BJ (cell line): ENCODE data around the gene PJA2. TPM values are rescaled to one million over a fixed set of nuclear protein-coding genes. Genes with fewer than 3 reads are reported as not detected.

ENCODE experiments used
- CTCF ChIA-PET: fragments of 350-600 bp; formaldehyde crosslinking; extraction: SDS; loops from one replicate; lab custom pipeline; 2021; ENCODE audit warnings: antibody characterized with exemption, inconsistent platforms; lab: Yijun Ruan, JAX
- POLR2A ChIA-PET: fragments of 300-600 bp; sonication (Branson Sonifier 250); formaldehyde crosslinking; extraction: SDS; loops from one replicate; lab custom pipeline; 2021; ENCODE audit warnings: antibody characterized with exemption; lab: Charles Lee
- DNase-seq: peaks from one replicate; pipeline ENCODE4 v3.0.0-alpha.2; 2011; ENCODE audit warnings: low read depth
- H3K27me3 ChIP-seq: 2 replicates; pipeline ENCODE4 v1.6.0; 2011; ENCODE audit warnings: low read length; ENCODE audit not compliant: control insufficient read depth, insufficient read depth
- H3K36me3 ChIP-seq: 2 replicates; pipeline ENCODE4 v1.5.1; 2011; ENCODE audit warnings: low read length; ENCODE audit not compliant: control insufficient read depth, insufficient read depth
- H3K4me3 ChIP-seq: 2 replicates; pipeline ENCODE4 v1.5.1; 2011; ENCODE audit warnings: low read depth, mild to moderate bottlenecking, control low read depth, low read length
- CTCF ChIP-seq: IDR thresholded peaks from 2 replicates; pipeline ENCODE4 v1.5.1; 2011; ENCODE audit warnings: low read depth, mild to moderate bottlenecking, control low read depth, inconsistent platforms, low read length, moderate library complexity; ENCODE audit not compliant: insufficient read depth
- polyA plus RNA-seq: library from polyadenylated mRNA; depleted of rRNA; stranded (reverse); fragments of >200 nt; gene quantifications from 2 replicates; pipeline ENCODE4 v1.2.3, GENCODE V29; 2011

PJA2 gene
- polyA plus RNA-seq, 1 experiment = 33.6 TPM

- POLR2A ChIA-PET = no interaction called here
Measured at GRCh38 chr5:109322694-109323093, 87.1 kb downstream of the PJA2 start.

DNA sequence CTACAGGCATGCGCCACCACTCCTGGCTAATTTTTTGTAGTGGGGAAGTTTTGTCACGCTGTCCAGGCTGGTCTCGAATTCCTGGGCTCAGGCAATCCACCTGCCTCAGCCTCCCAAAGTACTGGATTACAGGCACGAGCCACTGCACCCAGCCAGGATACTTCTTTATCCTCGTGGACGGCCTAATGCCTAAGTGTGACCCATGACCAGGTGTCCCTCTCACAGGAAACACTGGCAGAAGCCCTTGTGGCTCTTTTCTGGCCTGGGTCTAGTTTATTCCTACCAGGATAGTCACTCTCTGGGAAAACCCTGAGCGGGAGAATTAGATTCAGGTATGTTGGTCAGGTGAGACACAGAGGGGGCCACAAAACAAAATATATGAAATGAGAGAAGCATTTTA is 90.4 kb downstream of the PJA2 start:
- no peaks in the 10 kb centered on the region for H3K27me3 ChIP-seq
- CTCF ChIA-PET = interaction anchor here (0.7 kb wide), 1 partner anchor 10 kb away, joined by 3 read pairs; no protein-coding TSS in a partner anchor
- no peak for TF ChIP-seq CTCF
- POLR2A ChIA-PET = no interaction called here
- H3K36me3 ChIP-seq = no peaks in the 10 kb centered on the region
- H3K4me3 ChIP-seq = no peak overlapping the region
- DNase-seq = no peak

More at GRCh38 chr5:109322694-109323093, 87.1 kb downstream of the PJA2 start:
- no peak for DNase-seq
- no peaks in the 10 kb centered on the region for H3K27me3 ChIP-seq
- no peak overlapping the region for H3K4me3 ChIP-seq
- no peak for TF ChIP-seq CTCF
- H3K36me3 ChIP-seq = no peaks in the 10 kb centered on the region
- CTCF ChIA-PET = interaction anchor here (1.3 kb wide), 1 partner anchor 13 kb away, joined by 3 read pairs; no protein-coding TSS in a partner anchor

DNA sequence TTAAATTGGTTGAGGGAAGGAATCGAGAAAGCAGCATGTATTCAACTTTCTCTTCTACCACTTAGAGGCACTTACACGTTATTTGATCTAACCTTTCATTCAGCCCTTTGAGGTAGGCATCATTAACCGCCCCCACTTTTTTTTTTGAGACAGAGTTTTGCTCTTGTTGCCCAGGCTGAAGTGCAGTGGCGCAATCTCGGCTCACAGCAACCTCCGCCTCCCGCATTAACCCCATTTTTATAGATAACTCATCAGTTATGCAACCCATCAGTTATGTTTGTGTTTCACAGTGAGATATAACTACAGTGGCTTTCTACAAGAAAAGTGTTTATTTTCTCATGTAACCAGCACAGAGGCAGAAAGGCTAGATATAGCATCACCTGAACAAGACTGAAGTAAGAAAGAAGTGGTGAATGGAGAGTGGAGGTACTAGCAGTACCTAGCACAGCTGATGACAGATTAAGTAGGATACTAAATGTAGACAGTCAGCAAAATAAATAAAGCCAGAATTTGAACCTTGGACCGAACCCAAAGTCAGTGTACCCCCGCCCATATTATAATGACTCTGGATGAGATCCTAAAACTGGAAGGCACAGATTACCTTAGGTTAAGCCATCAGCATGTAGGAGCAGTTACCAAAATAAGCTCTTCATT is 91.2 kb downstream of the PJA2 start:
- ChIA-PET CTCF (interaction anchor here (0.7 kb wide), 1 partner anchor 9 kb away, joined by 3 read pairs; no protein-coding TSS in a partner anchor), POLR2A (no interaction called here)
- H3K36me3 ChIP-seq = no peaks in the 10 kb centered on the region
- no peak for DNase-seq
- H3K4me3 ChIP-seq = no peak overlapping the region
- H3K27me3 ChIP-seq = no peaks in the 10 kb centered on the region
- no peak for TF ChIP-seq CTCF

- H3K27me3 ChIP-seq = no peaks in the 10 kb centered on the region
- ChIA-PET CTCF (no interaction called here), POLR2A (no interaction called here)
- H3K36me3 ChIP-seq = no peaks in the 10 kb centered on the region
- no peak for DNase-seq
- H3K4me3 ChIP-seq = no peak overlapping the region
- TF ChIP-seq CTCF = no peak
Measured at GRCh38 chr5:109316634-109317033, 93.1 kb downstream of the PJA2 start.

- POLR2A ChIA-PET = no interaction called here
- CTCF ChIA-PET = interaction anchor here (1.2 kb wide), 1 partner anchor 9 kb away, joined by 3 read pairs; no protein-coding TSS in a partner anchor
- H3K27me3 ChIP-seq = no peaks in the 10 kb centered on the region
- TF ChIP-seq CTCF = no peak
- H3K4me3 ChIP-seq = no peak overlapping the region
- no peak for DNase-seq
- no peaks in the 10 kb centered on the region for H3K36me3 ChIP-seq
Measured at GRCh38 chr5:109315245-109315644, 94.5 kb downstream of the PJA2 start.
